Spleen (tissue), 7 donors: ENCODE measurements around the gene KRT8.

Experiments
- CTCF ChIP-seq, 11 experiments: fragments of 200-600 bp in 7 of 11; fragments of 450-650 bp in 4 of 11; sonication (generic) in 4 of 11; IDR thresholded peaks in 8 of 11; conservative IDR thresholded peaks in 3 of 11; 1 replicate in 7 of 11; 2 replicates in 4 of 11; pipeline versions ENCODE4 v1.4.0 to v1.8.0; 2016 to 2021; ENCODE audit warnings: antibody characterized with exemption in 11 of 11, inconsistent platforms in 4 of 11, mild to moderate bottlenecking in 1 of 11
- POLR2AphosphoS5 ChIP-seq, 3 donors: sonication (generic); formaldehyde crosslinking; IDR thresholded peaks; one replicate each; pipeline ENCODE4 v1.5.1; 2017; ENCODE audit warnings: antibody characterized with exemption in 3 of 3
- donor health status: DM: no; HTN: no; CAD: no; lungs with moderate emphysema.
- donor health status: DM: no; HTN: no; CAD: no.
- donor health status: DM: no; HTN: no; CAD: no.

GRCh38 chr12:52914576-52915121, 9.8 kb upstream of the KRT8 start:
- TF ChIP-seq CTCF (IDR thresholded peaks at IDR 0.05 in 8 of 11, conservative IDR thresholded peaks at IDR 0.05 in 3 of 11) (no peak), POLR2AphosphoS5 (IDR thresholded peaks at IDR 0.05) (no peak)
